IMR-90 (cell line): Measurements from ENCODE around the gene SSR4. TPM values are rescaled to one million over a fixed set of nuclear protein-coding genes. Genes with fewer than 3 reads are reported as not detected.

Source experiments
- ATAC-seq: fragments of 200-7000 bp; cut with Tn5 transposase; 2 replicates; pipeline ENCODE4 v1.9.1; 2020; ENCODE audit warnings: low read depth, mild to moderate bottlenecking, moderate library complexity
- BruUV-seq: library from RNA; stranded (reverse); fragments of 400-500 nt; replicated peaks from 2 replicates; lab custom pipeline; 2021; lab: Mats Ljungman, UMichigan
- CTCF ChIA-PET: fragments of 300-600 bp; formaldehyde crosslinking; extraction: SDS; loops from one replicate; lab custom pipeline; 2021; ENCODE audit warnings: antibody characterized with exemption; lab: Yijun Ruan, JAX
- POLR2A ChIA-PET: fragments of 300-600 bp; sonication (Branson Sonifier 250); formaldehyde crosslinking; loops from one replicate; lab custom pipeline; 2022; ENCODE audit warnings: antibody characterized with exemption; ENCODE audit not compliant: unreplicated experiment; lab: Charles Lee
- DNase-seq: peaks from one replicate; pipeline ENCODE4 v3.0.0; 2013
- H2AFZ ChIP-seq: replicated peaks from 2 replicates; pipeline ENCODE3; 2013; ENCODE audit warnings: low read length, mild to moderate bottlenecking; ENCODE audit not compliant: poor library complexity
- H2AK5ac ChIP-seq: 2 replicates; pipeline ENCODE4 v1.6.1; 2013; ENCODE audit warnings: low read depth, low read length, inconsistent platforms
- H2AK9ac ChIP-seq: replicated peaks from 2 replicates; pipeline ENCODE3; 2013; ENCODE audit warnings: mild to moderate bottlenecking, low read depth, low read length, moderate library complexity; ENCODE audit not compliant: poor library complexity
- H2BK120ac ChIP-seq: 2 replicates; pipeline ENCODE4 v1.6.1; 2013; ENCODE audit warnings: low read depth, low read length, inconsistent platforms
- H2BK15ac ChIP-seq: 3 replicates; pipeline ENCODE4 v1.6.1; 2013; ENCODE audit warnings: low read depth, low read length, inconsistent platforms
- H2BK20ac ChIP-seq: 2 replicates; pipeline ENCODE4 v1.6.1; 2013; ENCODE audit warnings: low read depth, mild to moderate bottlenecking, inconsistent platforms, low read length, moderate library complexity
- H2BK5ac ChIP-seq: 2 replicates; pipeline ENCODE4 v1.6.1; 2013; ENCODE audit warnings: mild to moderate bottlenecking, low read depth, low read length, inconsistent platforms; ENCODE audit not compliant: poor library complexity, severe bottlenecking
- H3K14ac ChIP-seq: replicated peaks from 2 replicates; pipeline ENCODE4 v1.6.1; 2013; ENCODE audit warnings: low read depth, low read length, inconsistent platforms
- H3K18ac ChIP-seq: 2 replicates; pipeline ENCODE4 v1.6.1; 2013; ENCODE audit warnings: low read depth, low read length, control low read depth
- H3K23ac ChIP-seq: 2 replicates; pipeline ENCODE4 v1.6.1; 2013; ENCODE audit warnings: low read depth, low read length, inconsistent platforms
- H3K27ac ChIP-seq: 2 replicates; pipeline ENCODE4 v1.5.1; 2013; ENCODE audit warnings: mild to moderate bottlenecking, control low read depth, low read length; ENCODE audit not compliant: insufficient read depth
- H3K27me3 ChIP-seq: 2 replicates; pipeline ENCODE4 v1.6.1; 2013; ENCODE audit warnings: low read length; ENCODE audit not compliant: control insufficient read depth, insufficient read depth
- H3K36me3 ChIP-seq: 2 replicates; pipeline ENCODE4 v1.6.1; 2013; ENCODE audit warnings: low read length, mixed read lengths; ENCODE audit not compliant: control insufficient read depth, insufficient read depth
- H3K4ac ChIP-seq: 2 replicates; pipeline ENCODE4 v1.6.1; 2013; ENCODE audit warnings: low read depth, low read length, inconsistent platforms
- H3K4me1 ChIP-seq: 2 replicates; pipeline ENCODE4 v1.6.1; 2013; ENCODE audit warnings: low read length, mixed read lengths; ENCODE audit not compliant: control insufficient read depth, insufficient read depth
- H3K4me2 ChIP-seq: 2 replicates; pipeline ENCODE4 v1.6.1; 2013; ENCODE audit warnings: low read depth, mild to moderate bottlenecking, control low read depth, low read length, moderate library complexity
- H3K4me3 ChIP-seq: 2 replicates; pipeline ENCODE4 v1.5.1; 2013; ENCODE audit warnings: low read depth, mild to moderate bottlenecking, control low read depth, low read length, moderate library complexity; ENCODE audit not compliant: insufficient read depth
- H3K56ac ChIP-seq: 2 replicates; pipeline ENCODE4 v1.6.1; 2013; ENCODE audit warnings: low read length, inconsistent platforms; ENCODE audit not compliant: insufficient read depth; ENCODE audit errors: extremely low read depth
- H3K79me1 ChIP-seq, 2 experiments: 2 replicates each; pipeline ENCODE4 v1.6.1; 2013; ENCODE audit warnings: low read length in 2 of 2, inconsistent platforms in 1 of 2, low read depth in 1 of 2
- H3K9ac ChIP-seq: 2 replicates; pipeline ENCODE4 v1.6.1; 2013; ENCODE audit warnings: low read depth, low read length, control low read depth
- H3K9me1 ChIP-seq: 2 replicates; pipeline ENCODE4 v1.6.1; 2013; ENCODE audit warnings: low read length, inconsistent platforms; ENCODE audit not compliant: insufficient read depth
- H3K9me3 ChIP-seq: 2 replicates; pipeline ENCODE4 v1.6.1; 2013; ENCODE audit warnings: low read length; ENCODE audit not compliant: control insufficient read depth, insufficient read depth
- H4K20me1 ChIP-seq: 2 replicates; pipeline ENCODE4 v1.6.1; 2013; ENCODE audit warnings: low read length, inconsistent platforms; ENCODE audit not compliant: insufficient read depth
- H4K5ac ChIP-seq: 2 replicates; pipeline ENCODE4 v1.6.1; 2013; ENCODE audit warnings: mild to moderate bottlenecking, low read depth, low read length, control low read depth
- H4K8ac ChIP-seq, 2 experiments: 2 replicates each; pipeline ENCODE4 v1.6.1; 2013; ENCODE audit warnings: low read depth in 2 of 2, low read length in 2 of 2, control low read depth in 1 of 2, inconsistent platforms in 1 of 2
- H4K91ac ChIP-seq: 2 replicates; pipeline ENCODE4 v1.6.1; 2013; ENCODE audit warnings: low read depth, low read length, inconsistent platforms; ENCODE audit not compliant: insufficient read depth
- BHLHE40 ChIP-seq: fragments of 150-350 bp; IDR thresholded peaks from 2 replicates; pipeline ENCODE4 v1.6.1; 2016; ENCODE audit warnings: mild to moderate bottlenecking, low read depth, low read length
- CEBPB ChIP-seq: IDR thresholded peaks from 2 replicates; pipeline ENCODE4 v1.6.1; 2012; ENCODE audit warnings: low read depth, low read length, improper control_type of control experiment
- CHD1 ChIP-seq: IDR thresholded peaks from 2 replicates; pipeline ENCODE4 v1.6.1; 2012; ENCODE audit warnings: low read depth, low read length, improper control_type of control experiment
- FOS ChIP-seq: fragments of 150-350 bp; IDR thresholded peaks from 2 replicates; pipeline ENCODE4 v1.6.1; 2016; ENCODE audit warnings: low read depth, low read length
- MAFK ChIP-seq: IDR thresholded peaks from 2 replicates; pipeline ENCODE4 v1.6.1; 2012; ENCODE audit warnings: low read depth, low read length, improper control_type of control experiment
- MXI1 ChIP-seq: IDR thresholded peaks from 2 replicates; pipeline ENCODE4 v1.6.1; 2012; ENCODE audit warnings: low read depth, mild to moderate bottlenecking, low read length, moderate library complexity, borderline replicate concordance
- NFE2L2 ChIP-seq: fragments of 150-350 bp; IDR thresholded peaks from 2 replicates; pipeline ENCODE4 v1.6.1; 2016; ENCODE audit warnings: low read depth, mild to moderate bottlenecking, low read length
- POLR2A ChIP-seq: IDR thresholded peaks from 2 replicates; pipeline ENCODE4 v1.6.1; 2012; ENCODE audit warnings: mild to moderate bottlenecking, low read depth, low read length
- RAD21 ChIP-seq: IDR thresholded peaks from 2 replicates; pipeline ENCODE4 v1.6.1; 2012; ENCODE audit warnings: low read length, improper control_type of control experiment
- RCOR1 ChIP-seq: IDR thresholded peaks from 2 replicates; pipeline ENCODE4 v1.6.1; 2012; ENCODE audit warnings: mild to moderate bottlenecking, low read length, improper control_type of control experiment; ENCODE audit not compliant: insufficient replicate concordance
- RFX5 ChIP-seq: IDR thresholded peaks from 2 replicates; pipeline ENCODE4 v1.8.0; 2012; ENCODE audit warnings: low read depth, mild to moderate bottlenecking, low read length, moderate library complexity
- SMC3 ChIP-seq: fragments of 150-350 bp; IDR thresholded peaks from 2 replicates; pipeline ENCODE4 v1.6.1; 2016; ENCODE audit warnings: low read depth, mild to moderate bottlenecking, antibody characterized with exemption, low read length, moderate library complexity
- WGBS, 2 experiments: methylation state at CpG; one replicate each; pipeline versions ENCODE4 v1.1.5 to v1.1.7; 2013; ENCODE audit warnings: missing lambda C conversion rate in 2 of 2; ENCODE audit not compliant: insufficient read length in 1 of 2; ENCODE audit errors: extremely low coverage in 2 of 2; 5-methylcytosine and 5-hydroxymethylcytosine counted together
- dilution Hi-C: fragments of 300-500 bp; cut with HindIII; formaldehyde crosslinking; loops from one replicate; pipeline ENCODE4 v1.14.3; 2018; ENCODE audit warnings: low sequenced_read_pairs; ENCODE audit not compliant: unreplicated experiment
- in situ Hi-C: fragments of 300-500 bp; cut with MboI; formaldehyde crosslinking; loops from 3 replicates; pipeline ENCODE4 v1.14.3; 2019; ENCODE audit warnings: low sequenced_read_pairs, inconsistent platforms, mixed read lengths
- intact Hi-C: fragments of 100-400 bp; cut with micrococcal nuclease; formaldehyde crosslinking; loops from 2 replicates; pipeline ENCODE4 v1.10.0; 2022
- polyA plus RNA-seq, 3 experiments: library from polyadenylated mRNA; depleted of rRNA; stranded (reverse); fragments of >200 nt; gene quantifications; 2 replicates each; pipeline ENCODE4 v1.2.3, GENCODE V29; 2012; ENCODE audit warnings: low replicate concordance in 1 of 3
- total RNA-seq: library from RNA; depleted of rRNA; stranded (reverse); fragments of >200 nt; gene quantifications from 2 replicates; pipeline ENCODE4 v1.2.3, GENCODE V29; 2012
- TF ChIP-seq, protein P1 (sequence below): conservative IDR thresholded peaks from 2 replicates; pipeline ENCODE4 v1.5.1; 2012; ENCODE audit warnings: mild to moderate bottlenecking, low read depth, low read length, improper control_type of control experiment
- TF ChIP-seq, protein P2 (sequence below): fragments of 150-350 bp; IDR thresholded peaks from 2 replicates; pipeline ENCODE4 v1.6.1; 2016; ENCODE audit warnings: low read depth, mild to moderate bottlenecking, low read length, moderate library complexity, borderline replicate concordance
- TF ChIP-seq, protein P3 (sequence below): fragments of 150-350 bp; IDR thresholded peaks from 2 replicates; pipeline ENCODE4 v1.6.1; 2017; ENCODE audit warnings: mild to moderate bottlenecking, antibody characterized with exemption, low read length, low read depth

SSR4 gene
- total and polyA plus RNA-seq, 2 of the 4 experiments (the other 2 are of a cell fraction): 141 to 480 TPM

DNA sequence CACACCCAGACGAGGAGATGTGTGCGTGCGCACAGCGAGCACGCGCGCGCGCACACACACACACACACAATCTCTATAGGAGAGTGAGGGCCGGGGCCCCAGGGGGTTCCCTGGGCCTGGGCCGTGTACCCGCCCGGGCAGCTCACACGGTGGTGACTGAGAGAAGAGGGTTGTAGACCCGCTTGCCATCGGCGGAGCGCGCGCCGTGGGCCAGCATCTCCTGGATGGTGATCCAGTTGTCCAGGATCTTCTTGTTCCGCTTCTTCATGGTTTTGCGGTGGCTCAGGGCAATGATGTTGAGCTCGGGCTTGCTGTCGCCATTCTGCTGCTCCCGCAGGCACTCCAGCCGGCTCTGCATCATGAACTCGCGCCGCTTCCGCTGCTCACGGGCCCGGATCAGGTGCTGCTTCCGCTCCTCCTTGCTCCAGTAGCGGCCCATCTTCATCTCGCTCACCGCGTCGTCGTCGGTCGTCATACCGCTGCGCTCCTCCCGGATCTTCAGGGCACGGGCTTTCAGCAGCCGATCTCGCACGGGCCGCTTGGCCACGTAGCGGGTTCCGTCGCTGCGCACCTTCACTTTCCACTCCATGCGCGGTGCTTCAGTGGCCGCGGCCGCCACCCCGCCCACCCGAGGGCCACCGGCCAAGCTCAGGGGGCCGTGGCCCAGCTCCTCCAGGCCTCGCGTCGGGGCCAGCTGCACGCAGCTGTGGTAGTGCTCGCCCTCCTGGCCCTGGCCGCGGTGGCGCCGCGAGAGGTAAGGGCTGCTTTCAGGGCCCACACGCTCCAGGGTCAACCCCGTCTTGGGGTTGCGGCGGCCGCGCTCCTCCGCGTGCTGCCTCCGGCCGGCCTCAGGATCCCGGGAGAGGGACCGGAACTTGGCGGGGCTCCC is 9.0 kb downstream of the SSR4 start:
- Histone ChIP-seq H3K9ac (no peak overlapping the region), H3K36me3 (peaks cover 4% of the 10 kb centered on the region), H2BK15ac (no peak overlapping the region), H3K4ac (no peak overlapping the region), H3K18ac (no peak overlapping the region), H3K4me2 (no peak overlapping the region), H3K27me3 (no peaks in the 10 kb centered on the region; the same call in 1 of the 2 replicates), H3K27ac (no peak overlapping the region), H3K9me3 (peaks cover 4% of the 10 kb centered on the region; the same call in 1 of the 2 replicates), H3K56ac (no peak overlapping the region), H3K79me1 (no peaks in the 10 kb centered on the region), H4K8ac (no peak overlapping the region), H2AFZ (no peak overlapping the region), H3K9me1 (no peaks in the 10 kb centered on the region), H2BK20ac (no peak overlapping the region), H3K23ac (no peak overlapping the region), H2AK9ac (no peak overlapping the region), H3K4me3 (no peak overlapping the region), H2BK120ac (no peak overlapping the region), H4K20me1 (no peaks in the 10 kb centered on the region), H3K4me1 (no peaks in the 10 kb centered on the region), H3K14ac (no peak overlapping the region), H4K91ac (no peak overlapping the region), H4K5ac (no peak overlapping the region), H2AK5ac (no peak overlapping the region), H2BK5ac (no peak overlapping the region)
- dilution Hi-C loops: no loop called here
- intact Hi-C loops: no loop called here
- CTCF ChIA-PET: no interaction called here
- in situ Hi-C loops: no loop called here
- ATAC-seq (no peak), DNase-seq (no peak)
- 93% methylated on average over 19 of the region's 87 CpGs; no CpG with 5 or more reads in 1 of the 2 experiments for WGBS, 2 experiments
- no TSS peak for BruUV-seq
- POLR2A ChIA-PET: no interaction called here
- TF ChIP-seq RFX5 (no peak), RCOR1 (no peak), MAFK (no peak), POLR2A (no peak), CEBPB (no peak), NFE2L2 (no peak), FOS (no peak), BHLHE40 (no peak), MXI1 (no peak), RAD21 (no peak), SMC3 (no peak), CHD1 (no peak)
- TF ChIP-seq, protein P1, sequence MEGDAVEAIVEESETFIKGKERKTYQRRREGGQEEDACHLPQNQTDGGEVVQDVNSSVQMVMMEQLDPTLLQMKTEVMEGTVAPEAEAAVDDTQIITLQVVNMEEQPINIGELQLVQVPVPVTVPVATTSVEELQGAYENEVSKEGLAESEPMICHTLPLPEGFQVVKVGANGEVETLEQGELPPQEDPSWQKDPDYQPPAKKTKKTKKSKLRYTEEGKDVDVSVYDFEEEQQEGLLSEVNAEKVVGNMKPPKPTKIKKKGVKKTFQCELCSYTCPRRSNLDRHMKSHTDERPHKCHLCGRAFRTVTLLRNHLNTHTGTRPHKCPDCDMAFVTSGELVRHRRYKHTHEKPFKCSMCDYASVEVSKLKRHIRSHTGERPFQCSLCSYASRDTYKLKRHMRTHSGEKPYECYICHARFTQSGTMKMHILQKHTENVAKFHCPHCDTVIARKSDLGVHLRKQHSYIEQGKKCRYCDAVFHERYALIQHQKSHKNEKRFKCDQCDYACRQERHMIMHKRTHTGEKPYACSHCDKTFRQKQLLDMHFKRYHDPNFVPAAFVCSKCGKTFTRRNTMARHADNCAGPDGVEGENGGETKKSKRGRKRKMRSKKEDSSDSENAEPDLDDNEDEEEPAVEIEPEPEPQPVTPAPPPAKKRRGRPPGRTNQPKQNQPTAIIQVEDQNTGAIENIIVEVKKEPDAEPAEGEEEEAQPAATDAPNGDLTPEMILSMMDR: no peak
- TF ChIP-seq, protein P2, sequence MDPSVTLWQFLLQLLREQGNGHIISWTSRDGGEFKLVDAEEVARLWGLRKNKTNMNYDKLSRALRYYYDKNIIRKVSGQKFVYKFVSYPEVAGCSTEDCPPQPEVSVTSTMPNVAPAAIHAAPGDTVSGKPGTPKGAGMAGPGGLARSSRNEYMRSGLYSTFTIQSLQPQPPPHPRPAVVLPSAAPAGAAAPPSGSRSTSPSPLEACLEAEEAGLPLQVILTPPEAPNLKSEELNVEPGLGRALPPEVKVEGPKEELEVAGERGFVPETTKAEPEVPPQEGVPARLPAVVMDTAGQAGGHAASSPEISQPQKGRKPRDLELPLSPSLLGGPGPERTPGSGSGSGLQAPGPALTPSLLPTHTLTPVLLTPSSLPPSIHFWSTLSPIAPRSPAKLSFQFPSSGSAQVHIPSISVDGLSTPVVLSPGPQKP: no peak
- TF ChIP-seq, protein P3, sequence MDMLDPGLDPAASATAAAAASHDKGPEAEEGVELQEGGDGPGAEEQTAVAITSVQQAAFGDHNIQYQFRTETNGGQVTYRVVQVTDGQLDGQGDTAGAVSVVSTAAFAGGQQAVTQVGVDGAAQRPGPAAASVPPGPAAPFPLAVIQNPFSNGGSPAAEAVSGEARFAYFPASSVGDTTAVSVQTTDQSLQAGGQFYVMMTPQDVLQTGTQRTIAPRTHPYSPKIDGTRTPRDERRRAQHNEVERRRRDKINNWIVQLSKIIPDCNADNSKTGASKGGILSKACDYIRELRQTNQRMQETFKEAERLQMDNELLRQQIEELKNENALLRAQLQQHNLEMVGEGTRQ: no peak
